NCI-H2196 (cell line): Measurements from ENCODE around the gene POLN.

Experiments used
- DNase-seq: peaks from one replicate; lab custom pipeline; 2025; ENCODE audit not compliant: unreplicated experiment; lab: John Stamatoyannopoulos, UW

The POLN gene

DNA sequence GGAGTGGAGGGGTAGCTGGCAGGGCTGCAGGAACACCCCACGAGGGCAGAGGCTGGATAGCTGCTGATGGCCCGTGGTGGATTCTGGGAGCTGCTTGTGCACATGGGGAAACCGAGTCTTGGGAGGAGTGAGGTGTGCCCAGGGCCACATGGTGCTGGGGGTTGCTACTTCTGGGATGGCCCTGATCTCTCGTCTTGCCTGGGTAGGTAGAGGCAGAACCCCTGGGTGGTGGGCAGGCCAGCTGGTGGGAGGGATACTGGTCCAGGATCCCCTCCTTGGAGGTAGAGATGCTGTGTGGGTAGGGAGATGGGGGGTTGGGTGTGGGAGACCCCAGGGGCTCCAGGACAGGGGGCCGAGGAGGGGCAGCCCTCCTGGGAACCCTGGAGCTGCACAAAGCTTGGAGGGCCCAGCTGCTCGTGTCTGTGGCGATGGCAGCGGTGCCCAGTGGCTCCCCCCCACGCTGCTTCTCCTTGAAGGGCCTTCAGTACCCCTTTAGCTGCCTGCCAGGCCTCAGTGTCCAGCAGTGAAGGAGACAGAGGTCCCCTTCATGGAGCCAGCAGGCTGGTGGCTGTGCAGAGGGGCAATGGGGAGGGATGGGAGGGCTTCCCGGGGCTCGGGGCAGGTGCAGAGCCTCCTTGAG is 179.6 kb downstream of the POLN start:
- no peak for DNase-seq

DNA sequence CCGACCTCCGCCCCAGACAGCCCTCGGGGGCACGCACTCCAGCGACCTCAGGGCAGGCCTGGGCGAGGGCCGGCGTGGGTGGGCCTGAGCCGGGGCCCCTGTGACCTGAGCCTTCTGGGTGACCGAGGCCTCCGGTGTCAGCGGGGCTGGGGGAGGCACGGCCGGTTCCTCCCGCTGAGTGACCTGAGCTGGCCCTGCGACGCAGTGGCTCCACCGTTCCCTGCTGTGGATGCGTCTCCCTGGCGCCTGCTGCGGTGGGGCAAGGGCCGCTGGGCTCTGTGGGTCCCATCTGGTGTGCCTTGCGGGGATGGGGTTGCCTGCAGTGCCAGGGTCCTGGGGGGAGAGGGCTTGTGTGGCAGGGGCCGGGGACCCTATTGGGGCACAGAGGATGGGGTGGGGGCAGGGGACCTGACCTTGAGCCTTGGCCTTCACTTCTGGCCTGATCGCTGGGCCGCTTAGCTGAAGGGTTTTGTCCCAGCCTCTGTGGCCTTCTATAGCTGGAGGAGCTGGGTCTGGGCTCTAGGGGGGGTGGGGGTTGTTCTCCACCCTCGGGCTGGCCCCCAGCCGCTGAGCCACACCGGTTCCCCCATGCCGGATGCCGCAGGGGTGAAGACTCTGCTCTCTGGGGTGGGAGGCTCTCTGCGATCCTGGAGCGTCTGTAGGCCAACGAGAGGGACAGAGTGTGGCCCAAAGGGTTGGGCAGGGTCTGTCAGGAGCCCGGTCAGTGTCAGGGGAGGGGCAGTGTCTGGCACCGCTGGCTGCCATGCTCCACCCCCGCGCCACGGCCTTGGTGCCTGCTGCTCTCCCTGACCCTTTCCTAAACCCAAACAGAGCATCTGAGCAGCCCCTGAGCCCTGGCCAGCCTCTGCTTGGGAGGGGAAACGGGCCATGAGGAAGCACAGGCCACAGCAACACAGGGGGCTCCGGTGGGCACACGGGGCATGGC is 180.5 kb downstream of the POLN start:
- no peak for DNase-seq

DNA sequence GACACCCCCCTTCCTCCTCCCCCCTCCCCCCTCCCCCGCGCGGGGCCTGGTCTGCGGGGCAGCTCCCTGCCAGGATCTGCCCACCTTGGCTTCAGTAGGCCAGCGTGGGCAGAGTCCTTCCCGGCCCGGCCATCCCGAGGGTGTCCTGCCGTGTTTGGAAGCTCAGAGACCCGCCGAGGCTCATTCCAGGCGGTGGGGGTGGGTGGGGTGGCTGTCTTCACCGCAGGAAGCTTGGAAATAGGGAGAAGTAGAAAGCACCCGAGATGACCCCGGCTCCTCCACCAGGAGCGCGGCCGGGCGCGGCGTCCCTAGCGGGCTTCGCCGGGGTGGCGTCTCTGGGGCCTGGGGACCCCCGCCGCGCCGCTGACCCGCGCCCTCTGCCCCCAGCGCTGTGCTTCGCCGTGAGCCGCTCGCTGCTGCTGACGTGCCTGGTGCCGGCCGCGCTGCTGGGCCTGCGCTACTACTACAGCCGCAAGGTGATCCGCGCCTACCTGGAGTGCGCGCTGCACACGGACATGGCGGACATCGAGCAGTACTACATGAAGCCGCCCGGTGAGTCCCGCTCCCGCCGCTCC is 181.2 kb downstream of the POLN start:
- DNase-seq, result no peak

DNA sequence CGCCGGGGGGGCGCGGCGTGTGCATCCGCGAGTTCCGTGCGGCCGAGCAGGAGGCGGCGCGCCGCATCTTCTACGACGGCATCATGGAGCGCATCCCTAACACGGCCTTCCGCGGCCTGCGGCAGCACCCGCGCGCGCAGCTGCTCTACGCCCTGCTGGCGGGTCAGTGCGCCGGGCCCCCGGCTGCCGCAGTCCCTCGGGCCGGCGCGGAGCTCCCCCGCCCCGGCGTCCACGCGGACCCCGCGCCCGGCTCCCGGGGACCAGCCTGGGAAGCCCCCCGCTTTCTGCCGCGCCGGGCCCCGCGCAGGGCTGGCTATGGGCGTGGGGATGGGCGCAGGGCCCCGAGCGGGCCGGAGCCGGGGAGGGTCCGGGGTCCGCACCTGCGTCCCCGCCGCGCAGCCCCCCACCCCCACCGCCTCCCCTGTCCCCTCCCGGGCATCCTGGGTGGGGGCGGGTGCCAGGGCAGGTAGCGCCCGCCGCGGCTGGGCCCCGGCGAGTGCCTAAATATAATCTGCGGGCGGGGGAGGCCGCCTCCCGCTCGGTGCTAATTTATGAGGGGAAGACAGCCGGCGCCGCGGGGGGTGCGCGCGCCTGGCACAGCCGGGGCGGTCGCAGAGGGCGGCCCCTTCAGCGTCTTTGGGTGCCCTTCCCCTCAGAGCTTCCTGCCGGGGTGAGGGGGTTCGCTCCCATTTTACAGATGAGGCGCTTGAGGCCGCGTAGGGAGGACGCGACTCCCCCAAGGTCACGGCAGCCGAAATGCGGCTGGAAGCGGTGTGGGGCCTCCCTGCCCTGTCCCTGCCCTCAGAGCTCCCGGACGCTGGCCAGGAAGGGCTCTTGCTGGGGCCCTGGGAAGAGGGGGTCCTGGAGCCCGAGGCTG is 182.0 kb downstream of the POLN start:
- DNase-seq, result peak; percentile 10

DNA sequence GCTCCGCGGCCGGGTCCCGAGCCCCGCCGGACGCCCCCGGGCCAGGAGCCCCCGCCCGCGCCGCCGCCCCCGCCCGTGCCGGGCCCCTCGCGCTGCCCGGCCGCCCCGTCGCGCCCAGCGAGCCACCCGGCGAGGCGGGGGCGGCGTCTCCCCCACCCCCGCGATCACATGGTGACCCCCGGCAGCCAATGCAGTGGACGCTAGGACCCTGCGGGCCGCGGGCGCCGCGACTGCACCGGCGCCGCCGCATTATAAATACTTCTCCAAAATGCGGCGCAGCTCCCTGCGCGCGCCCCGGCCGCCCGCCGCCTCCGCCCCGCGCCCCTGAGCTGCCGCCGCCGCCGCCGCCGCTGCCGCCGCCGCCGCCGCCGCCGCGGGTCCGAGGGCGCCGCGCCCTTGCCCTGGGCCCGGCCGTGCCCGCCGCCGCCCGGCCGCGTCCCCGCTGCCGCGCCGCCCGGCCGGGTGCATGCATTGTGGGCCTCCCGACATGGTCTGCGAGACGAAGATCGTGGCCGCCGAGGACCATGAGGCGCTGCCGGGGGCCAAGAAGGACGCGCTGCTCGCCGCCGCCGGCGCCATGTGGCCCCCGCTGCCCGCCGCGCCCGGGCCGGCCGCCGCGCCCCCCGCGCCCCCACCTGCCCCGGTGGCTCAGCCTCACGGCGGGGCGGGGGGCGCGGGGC is 182.7 kb downstream of the POLN start, which contains the start of gene NAT8L:
Gene NAT8L, plus strand, starts transcription at position 282 of the 680 bp plus-strand sequence. Its CDS starts 185 bp downstream, at position 467.
- DNase-seq, result peak; percentile 47

- peak; percentile 34 for DNase-seq
These were observed 183.5 kb downstream of the POLN start for GRCh38 chr4:2058264-2059045.

- no peak for DNase-seq
These were observed 184.4 kb downstream of the POLN start for GRCh38 chr4:2057382-2058065.

- DNase-seq, result no peak
These were observed 187.7 kb downstream of the POLN start for GRCh38 chr4:2054217-2054616.

- no peak for DNase-seq
These were observed 190.8 kb downstream of the POLN start for GRCh38 chr4:2051086-2051485.

DNA sequence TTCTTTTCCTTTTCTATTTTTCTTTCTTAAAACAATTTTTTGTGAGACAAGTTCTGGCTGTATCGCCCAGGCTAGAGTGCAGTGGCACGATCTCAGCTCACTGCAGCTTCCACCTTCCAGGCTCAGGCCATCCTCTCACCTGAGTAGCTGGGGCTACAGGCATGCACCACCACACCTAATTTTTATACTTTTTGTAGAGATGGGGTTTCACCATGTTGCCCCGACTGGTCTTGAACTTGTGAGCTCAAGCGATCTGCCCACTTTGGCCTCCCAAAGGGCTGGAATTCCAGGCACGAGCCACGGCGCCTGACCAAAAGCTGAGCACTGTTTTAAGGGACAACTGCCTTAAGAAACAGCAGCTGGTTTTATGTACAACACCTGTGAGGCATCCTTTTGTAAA is 192.1 kb downstream of the POLN start:
- DNase-seq, result no peak

GRCh38 chr4:2049381-2049780 is 192.5 kb downstream of the POLN start:
- DNase-seq, result no peak

DNA sequence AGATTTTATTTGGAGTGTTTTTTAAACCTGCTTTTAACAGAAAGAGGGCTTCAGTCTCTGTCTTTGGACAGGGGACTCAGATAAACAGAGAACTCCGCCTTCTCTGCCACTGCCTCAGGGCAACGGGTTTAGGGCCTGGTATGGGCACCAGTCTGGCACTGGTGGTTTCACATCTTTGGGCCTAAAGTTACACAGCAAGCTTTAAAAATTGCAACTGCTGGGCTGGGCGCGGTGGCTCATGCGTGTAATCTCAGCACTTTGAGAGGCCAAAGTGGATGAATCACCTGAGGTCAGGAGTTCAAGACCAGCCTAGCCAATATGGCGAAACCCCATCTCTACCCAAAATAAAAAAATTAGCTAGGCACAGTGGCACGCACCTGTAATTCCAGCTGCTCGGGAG is 193.1 kb downstream of the POLN start:
- DNase-seq, result no peak

DNA sequence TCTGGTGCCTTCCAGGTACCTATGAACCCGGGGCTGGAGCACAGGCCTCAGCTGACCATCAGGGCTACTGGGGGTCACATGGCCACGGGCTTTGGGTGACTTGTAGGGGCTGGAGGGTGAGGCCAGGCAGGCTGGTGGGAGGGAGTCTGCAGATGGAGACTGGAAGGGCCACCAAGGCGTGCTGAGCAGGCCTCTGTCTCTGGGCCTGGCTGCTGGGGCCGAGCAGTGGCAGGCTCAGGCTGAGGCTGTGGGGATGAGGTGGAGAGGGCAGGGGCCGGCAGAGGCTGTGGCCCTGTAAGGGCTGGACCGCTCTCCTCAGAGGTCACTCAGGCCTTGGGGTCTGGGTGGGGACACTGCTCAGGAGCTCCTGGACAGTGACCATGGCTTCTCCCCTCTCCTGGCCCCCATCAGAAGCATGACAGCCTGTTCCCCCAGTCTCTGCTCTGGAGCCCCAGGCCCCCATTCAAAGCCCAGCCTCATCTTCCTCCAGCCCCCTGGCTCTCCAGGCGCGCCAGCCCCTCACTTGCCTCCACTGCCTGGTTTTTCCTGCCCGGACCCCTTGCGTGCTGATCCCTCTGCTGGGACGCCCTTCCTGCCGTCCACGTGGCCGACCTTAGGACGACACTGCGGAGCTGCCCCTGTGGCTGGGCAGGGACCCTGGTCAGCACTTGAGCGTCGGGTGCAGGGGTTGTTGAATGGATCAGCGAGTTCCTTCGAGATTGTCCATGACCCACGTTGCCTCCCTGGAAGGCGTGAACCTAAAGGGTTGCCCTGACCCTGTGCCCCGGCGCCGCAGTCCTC is 193.9 kb downstream of the POLN start:
- DNase-seq, result no peak

DNA sequence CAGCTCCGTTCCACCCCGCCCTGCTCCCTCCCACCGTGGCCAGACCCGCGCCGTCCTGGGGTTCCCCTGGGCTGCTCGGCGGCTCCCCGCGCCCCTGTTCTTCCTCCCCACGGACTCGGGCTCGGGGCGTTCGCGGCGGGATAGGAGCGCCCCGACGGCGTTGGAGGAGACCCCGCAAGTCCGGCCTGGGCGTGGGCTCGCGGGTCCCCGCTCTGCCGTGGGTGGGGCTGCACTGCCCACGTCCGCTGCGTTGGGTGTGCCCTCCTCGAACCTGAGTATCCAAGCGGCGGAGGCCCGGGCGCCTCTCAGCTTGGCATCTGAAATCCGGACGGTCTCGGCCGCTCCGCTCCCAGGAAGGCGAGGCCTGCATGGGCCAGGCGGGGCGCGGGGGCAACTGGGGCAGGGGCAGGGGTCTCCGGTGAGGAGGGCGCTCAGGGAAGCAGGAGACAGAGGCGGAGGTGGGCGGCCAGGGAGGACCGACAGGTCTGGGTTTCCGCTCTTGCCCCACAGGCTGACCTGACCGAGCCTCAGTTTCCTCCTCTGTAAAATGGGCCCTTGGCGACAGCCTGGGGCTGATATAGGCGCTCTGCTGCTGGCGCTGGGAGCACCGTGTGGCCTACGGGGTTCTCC is 194.8 kb downstream of the POLN start:
- no peak for DNase-seq

DNA sequence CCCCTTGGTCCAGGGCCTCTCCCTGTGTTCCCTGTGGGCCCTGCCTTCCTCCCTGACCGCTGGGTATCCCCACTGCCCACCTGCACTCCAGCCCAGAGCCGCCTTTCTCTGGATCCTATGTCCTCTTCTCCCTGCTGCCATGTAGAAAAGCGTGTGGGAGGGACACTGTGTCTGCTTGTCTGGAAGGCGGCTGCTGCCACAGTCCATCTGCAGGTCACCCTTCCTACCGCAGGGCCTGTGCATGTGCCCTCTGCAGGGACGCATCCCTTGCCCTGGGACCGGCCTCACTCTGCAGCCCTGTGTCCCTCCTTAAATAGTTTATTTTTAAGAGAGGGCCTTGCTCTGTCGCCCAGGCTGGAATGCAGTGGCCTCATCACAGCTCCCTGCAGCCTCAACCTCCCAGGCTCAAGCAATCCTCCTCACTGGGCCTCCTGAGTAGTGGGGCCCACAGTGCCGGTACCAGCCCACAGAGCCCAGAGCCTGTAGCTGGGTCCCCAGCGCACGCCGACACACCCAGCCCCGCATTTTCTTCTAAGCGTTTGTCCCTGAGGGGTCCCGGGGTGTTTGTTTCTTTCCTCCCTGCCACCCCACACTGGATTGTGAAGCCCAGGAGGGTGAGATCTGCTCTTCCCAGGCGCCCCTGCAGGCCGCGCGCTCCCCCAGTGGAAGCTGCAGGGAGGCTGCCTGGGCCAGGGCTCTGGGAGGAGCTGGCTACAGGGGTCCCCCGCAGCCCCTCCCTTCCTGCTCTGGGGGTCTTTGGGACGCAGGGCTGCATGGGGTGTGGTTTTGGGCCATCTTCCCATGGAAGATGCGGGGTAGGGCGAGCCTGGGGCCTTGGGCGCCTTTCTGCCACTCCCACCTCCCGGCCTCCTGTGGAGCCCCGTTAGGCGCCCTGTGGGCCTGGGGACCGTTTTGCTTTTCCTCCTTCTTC is 195.6 kb downstream of the POLN start:
- DNase-seq, result no peak

- DNase-seq, result no peak
These were observed 196.4 kb downstream of the POLN start for GRCh38 chr4:2045518-2045951.
